Uterus (tissue), 2 donors: ENCODE results near the gene OMA1.

Experiments used
- POLR2A ChIP-seq, 2 donors: fragments of 450-650 bp; IDR thresholded peaks; one replicate each; pipeline ENCODE4 v1.6.1; 2016; ENCODE audit warnings: antibody characterized with exemption in 2 of 2, mild to moderate bottlenecking in 1 of 2, moderate library complexity in 1 of 2
- TF ChIP-seq, protein P1 (sequence below), 4 experiments: fragments of 200-600 bp in 2 of 4; fragments of 450-650 bp in 2 of 4; sonication (generic) in 2 of 4; IDR thresholded peaks; one replicate each; pipeline ENCODE4 v1.5.1; 2016 to 2019; ENCODE audit warnings: antibody characterized with exemption in 4 of 4, mild to moderate bottlenecking in 2 of 4, moderate library complexity in 1 of 4

DNA sequence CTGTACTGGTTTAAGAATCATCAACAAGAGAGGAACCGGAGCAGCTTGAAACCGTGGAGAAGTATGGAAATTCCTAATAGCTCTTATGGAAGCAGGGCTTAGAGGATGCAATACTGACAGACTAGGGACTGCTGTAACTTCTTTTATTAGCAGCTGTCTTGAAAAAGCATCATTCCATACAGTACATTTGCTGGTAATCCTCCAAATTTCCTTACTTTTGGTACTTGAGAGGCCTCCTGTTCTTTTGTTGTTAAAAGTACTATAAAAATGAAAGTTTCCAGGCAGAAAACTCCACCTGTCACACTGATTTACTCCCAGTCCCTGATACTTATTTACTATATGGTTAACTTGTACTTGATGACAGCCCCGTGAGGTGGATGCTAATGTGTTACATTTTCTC lies 7.7 kb downstream of the OMA1 start:
- TF ChIP-seq, protein P1, sequence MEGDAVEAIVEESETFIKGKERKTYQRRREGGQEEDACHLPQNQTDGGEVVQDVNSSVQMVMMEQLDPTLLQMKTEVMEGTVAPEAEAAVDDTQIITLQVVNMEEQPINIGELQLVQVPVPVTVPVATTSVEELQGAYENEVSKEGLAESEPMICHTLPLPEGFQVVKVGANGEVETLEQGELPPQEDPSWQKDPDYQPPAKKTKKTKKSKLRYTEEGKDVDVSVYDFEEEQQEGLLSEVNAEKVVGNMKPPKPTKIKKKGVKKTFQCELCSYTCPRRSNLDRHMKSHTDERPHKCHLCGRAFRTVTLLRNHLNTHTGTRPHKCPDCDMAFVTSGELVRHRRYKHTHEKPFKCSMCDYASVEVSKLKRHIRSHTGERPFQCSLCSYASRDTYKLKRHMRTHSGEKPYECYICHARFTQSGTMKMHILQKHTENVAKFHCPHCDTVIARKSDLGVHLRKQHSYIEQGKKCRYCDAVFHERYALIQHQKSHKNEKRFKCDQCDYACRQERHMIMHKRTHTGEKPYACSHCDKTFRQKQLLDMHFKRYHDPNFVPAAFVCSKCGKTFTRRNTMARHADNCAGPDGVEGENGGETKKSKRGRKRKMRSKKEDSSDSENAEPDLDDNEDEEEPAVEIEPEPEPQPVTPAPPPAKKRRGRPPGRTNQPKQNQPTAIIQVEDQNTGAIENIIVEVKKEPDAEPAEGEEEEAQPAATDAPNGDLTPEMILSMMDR (IDR thresholded peaks at IDR 0.05): no peak
- no peak for TF ChIP-seq POLR2A (IDR thresholded peaks at IDR 0.05)
